Body of pancreas (tissue), 4 donors: ENCODE data around the gene MOK. TPM values are rescaled to one million over a fixed set of nuclear protein-coding genes. Genes with fewer than 3 reads are reported as not detected.

ENCODE experiments used
- ATAC-seq: fragments of 150-250 bp; one replicate; pipeline ENCODE4 v1.9.1; 2016
- DNase-seq, 4 donors: peaks; one replicate each; pipeline ENCODE4 v3.0.0-alpha.2; 2019
- H3K27ac ChIP-seq, 4 donors: fragments of 200-600 bp; sonication (generic); 1 replicate in 3 of 4; 2 replicates in 1 of 4; pipeline versions ENCODE4 v1.5.1 to v1.6.1; 2016 to 2019; ENCODE audit warnings: mild to moderate bottlenecking in 1 of 4, mixed read lengths in 1 of 4, moderate library complexity in 1 of 4
- H3K27me3 ChIP-seq, 2 donors: fragments of 200-600 bp; sonication (generic); one replicate each; pipeline ENCODE4 v1.6.0; 2016; ENCODE audit warnings: mild to moderate bottlenecking in 1 of 2
- H3K36me3 ChIP-seq, 2 donors: fragments of 200-600 bp; sonication (generic); replicated peaks in 1 of 2; 2 replicates each; pipeline ENCODE4 v1.5.1; 2016; ENCODE audit warnings: low read depth in 2 of 2; ENCODE audit not compliant: insufficient read depth in 1 of 2
- H3K4me1 ChIP-seq: fragments of 200-600 bp; sonication (generic); one replicate; pipeline ENCODE4 v1.6.0; 2016
- H3K4me3 ChIP-seq, 2 donors: fragments of 200-600 bp; sonication (generic); 1 replicate in 1 of 2; 2 replicates in 1 of 2; pipeline ENCODE4 v1.5.1; 2016 to 2019
- H3K9me3 ChIP-seq, 3 donors: fragments of 200-600 bp; sonication (generic); 1 replicate in 2 of 3; 2 replicates in 1 of 3; pipeline ENCODE4 v1.5.1; 2016
- POLR2A ChIP-seq, 3 donors: fragments of 450-650 bp; IDR thresholded peaks; one replicate each; pipeline ENCODE4 v1.6.1; 2016; ENCODE audit warnings: antibody characterized with exemption in 3 of 3, mild to moderate bottlenecking in 2 of 3
- WGBS, 2 donors: methylation state at CpG; one replicate each; pipeline ENCODE4 v1.1.5; 2017; 5-methylcytosine and 5-hydroxymethylcytosine counted together
- intact Hi-C: fragments of 100-400 bp; cut with DNase I; formaldehyde crosslinking; loops from one replicate; pipeline ENCODE4 v1.15.1; 2023
- total RNA-seq, 2 donors: library from RNA; depleted of rRNA; stranded (reverse); fragments of >200 nt; gene quantifications; one replicate each; pipeline ENCODE4 v1.1.0, GENCODE V29; 2016
- TF ChIP-seq, protein P1 (sequence below), 7 experiments: fragments of 450-650 bp in 4 of 7; fragments of 200-600 bp in 3 of 7; sonication (generic) in 3 of 7; IDR thresholded peaks; one replicate each; pipeline ENCODE4 v1.5.1; 2016 to 2019; ENCODE audit warnings: antibody characterized with exemption in 7 of 7

MOK gene
- total RNA-seq, 2 donors from 2014 or later = 14.3 to 18.5 TPM

DNA sequence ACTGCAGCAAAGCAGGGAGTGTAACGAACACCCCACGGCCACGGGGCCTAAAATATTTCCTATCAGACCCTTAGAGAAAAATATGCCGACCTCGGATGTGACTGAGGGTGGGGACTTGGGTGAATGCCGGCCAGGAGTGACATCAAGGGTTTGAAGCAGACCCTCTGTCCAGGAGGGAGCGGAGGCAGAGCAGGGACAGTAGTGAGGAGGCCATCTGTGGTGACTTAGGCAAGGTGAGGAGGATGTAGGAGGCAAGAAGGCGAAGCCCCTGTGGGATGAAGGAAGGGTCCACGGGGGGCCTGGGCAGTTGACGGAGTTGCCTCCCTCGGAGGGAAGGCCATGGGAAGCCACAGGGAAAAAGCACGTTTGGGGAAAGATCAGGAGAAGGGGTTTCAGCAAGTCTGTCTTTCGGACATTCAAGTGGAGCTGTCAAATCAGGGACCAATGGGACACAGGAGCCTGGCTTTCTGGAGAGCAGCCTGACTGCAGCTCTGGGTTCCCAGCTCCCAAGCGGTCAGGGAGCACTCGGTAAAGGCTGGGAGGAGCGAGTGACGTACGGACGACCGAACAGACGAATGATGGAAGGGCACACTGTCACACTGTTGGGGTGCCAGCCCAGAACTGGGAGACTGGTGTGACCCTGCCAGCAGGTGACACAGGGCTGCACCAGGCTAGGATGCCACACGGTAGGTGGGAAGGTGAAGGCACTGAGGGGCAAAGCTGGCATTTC is 74.3 kb downstream of the MOK start:
- Histone ChIP-seq H3K4me1 (peaks cover 9% of the 10 kb centered on the region), H3K9me3 (no peaks in the 10 kb centered on the region), H3K4me3 (no peak overlapping the region), H3K27ac (no peak overlapping the region), H3K36me3 (no peaks in the 10 kb centered on the region), H3K27me3 (no peaks in the 10 kb centered on the region)
- ATAC-seq (no peak), DNase-seq (no peak)
- whole genome bisulfite sequencing, 2 donors = 83 to 85% methylated on average over 22 of the region's 22 CpGs
- intact Hi-C loops = no loop called here
- no peak for TF ChIP-seq POLR2A (IDR thresholded peaks at IDR 0.05)
- TF ChIP-seq, protein P1, sequence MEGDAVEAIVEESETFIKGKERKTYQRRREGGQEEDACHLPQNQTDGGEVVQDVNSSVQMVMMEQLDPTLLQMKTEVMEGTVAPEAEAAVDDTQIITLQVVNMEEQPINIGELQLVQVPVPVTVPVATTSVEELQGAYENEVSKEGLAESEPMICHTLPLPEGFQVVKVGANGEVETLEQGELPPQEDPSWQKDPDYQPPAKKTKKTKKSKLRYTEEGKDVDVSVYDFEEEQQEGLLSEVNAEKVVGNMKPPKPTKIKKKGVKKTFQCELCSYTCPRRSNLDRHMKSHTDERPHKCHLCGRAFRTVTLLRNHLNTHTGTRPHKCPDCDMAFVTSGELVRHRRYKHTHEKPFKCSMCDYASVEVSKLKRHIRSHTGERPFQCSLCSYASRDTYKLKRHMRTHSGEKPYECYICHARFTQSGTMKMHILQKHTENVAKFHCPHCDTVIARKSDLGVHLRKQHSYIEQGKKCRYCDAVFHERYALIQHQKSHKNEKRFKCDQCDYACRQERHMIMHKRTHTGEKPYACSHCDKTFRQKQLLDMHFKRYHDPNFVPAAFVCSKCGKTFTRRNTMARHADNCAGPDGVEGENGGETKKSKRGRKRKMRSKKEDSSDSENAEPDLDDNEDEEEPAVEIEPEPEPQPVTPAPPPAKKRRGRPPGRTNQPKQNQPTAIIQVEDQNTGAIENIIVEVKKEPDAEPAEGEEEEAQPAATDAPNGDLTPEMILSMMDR (IDR thresholded peaks at IDR 0.05) = no peak

DNA sequence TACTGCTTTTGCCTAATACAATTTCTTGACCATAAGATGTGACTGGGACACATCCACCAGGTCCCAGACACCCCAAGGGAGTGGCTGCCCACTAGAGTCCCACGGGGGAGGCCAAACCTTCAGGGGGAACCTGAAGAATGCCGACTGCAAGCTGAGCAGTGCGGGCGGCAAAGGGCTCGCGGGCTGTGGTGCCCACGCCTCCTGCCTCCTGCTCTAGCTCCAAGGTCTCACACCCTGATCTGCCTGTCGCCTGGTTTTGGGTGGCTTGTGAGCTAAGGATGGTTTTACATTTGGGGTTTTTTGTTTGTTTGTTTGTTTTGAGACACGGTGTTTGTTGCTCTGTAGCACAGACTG is 75.2 kb downstream of the MOK start:
- intact Hi-C loops = no loop called here
- ATAC-seq (no peak), DNase-seq (no peak)
- Histone ChIP-seq H3K4me3 (no peak overlapping the region), H3K4me1 (no peaks in the 10 kb centered on the region), H3K27ac (no peak overlapping the region), H3K27me3 (no peaks in the 10 kb centered on the region), H3K36me3 (no peaks in the 10 kb centered on the region), H3K9me3 (no peaks in the 10 kb centered on the region)
- TF ChIP-seq, protein P1 (IDR thresholded peaks at IDR 0.05) = no peak
- TF ChIP-seq POLR2A (IDR thresholded peaks at IDR 0.05) = no peak
- WGBS, 2 donors = 82 to 85% methylated on average over 9 of the region's 9 CpGs

DNA sequence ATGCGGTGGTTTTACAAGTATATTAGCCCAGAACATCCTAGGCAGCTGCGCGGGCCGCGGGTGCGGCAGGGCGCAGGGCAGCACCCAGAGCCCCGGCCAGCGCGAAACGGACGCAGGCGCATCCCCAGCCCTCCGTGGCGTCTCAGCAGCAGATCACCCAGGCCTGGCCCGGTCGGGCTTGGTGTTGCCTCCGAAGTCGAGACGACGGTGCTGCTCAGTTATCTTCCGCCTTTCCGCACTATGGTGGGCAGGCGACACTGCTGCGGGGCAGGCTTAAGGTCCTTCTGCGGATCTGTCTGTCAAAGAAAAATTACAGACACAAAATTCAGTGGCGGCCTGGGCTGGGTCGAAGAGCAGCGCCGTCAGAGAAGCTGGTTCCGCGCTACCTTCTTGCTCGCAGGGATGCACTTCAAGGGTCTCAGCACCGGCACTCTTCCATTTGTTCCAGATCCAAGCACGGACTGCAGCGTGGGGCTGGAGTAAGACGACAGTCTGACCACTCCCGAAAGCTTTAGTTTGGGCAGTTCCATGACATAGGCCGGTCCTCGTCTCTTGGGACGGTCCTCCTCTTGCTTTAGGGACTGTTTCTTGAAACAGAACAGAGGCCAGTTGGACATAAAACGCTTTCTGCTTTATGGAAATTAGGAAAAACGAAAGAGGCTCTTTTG is 75.8 kb downstream of the MOK start:
- no peaks in the 10 kb centered on the region for H3K27me3 ChIP-seq
- no peak overlapping the region for H3K27ac ChIP-seq
- TF ChIP-seq POLR2A (IDR thresholded peaks at IDR 0.05) = no peak
- TF ChIP-seq, protein P1 (IDR thresholded peaks at IDR 0.05) = no peak
- no peaks in the 10 kb centered on the region for H3K4me1 ChIP-seq
- no peaks in the 10 kb centered on the region for H3K36me3 ChIP-seq
- H3K4me3 ChIP-seq = no peak overlapping the region
- WGBS, 2 donors = 93 to 94% methylated on average over 40 to 43 of the region's 43 CpGs
- H3K9me3 ChIP-seq = no peaks in the 10 kb centered on the region
- intact Hi-C loops = no loop called here
- DNase-seq = no peak
- no peak for ATAC-seq

DNA sequence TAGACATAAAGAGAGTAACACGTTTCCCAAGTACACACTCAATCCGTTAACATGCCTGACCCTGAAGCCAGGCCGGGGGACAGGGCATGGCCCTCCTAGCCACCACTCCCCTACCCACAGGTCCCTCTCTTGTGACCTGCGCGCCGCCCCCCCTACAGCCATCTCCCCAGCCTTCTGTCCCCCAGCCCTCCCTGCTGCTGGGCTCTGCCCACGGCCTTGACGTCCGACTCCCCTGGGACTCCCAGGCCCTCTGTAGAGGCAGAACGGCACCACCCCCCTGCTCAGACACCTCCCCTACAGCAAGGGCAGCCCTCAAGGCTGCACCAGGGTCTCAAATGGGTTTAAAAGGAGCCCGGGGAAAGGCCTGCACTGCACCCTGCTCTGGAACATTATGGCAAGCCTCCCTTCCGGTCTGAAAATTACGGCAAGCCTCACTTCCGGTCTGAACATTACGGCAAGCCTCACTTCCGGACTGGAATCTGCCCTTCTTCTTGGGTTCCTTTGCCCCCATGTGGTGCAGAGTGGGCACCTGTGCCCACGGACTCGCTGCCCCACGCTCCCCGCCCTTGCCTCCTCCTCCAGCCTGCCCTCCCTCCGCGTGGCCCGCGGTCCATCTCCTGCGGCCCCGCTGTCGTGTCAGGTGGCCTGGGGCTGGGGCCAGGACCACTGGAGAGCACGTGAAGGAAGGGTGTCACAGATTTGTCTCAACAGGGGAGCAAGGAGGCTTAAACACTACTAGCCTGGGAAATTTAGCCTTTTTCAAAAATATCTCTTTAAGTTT is 77.6 kb downstream of the MOK start:
- Histone ChIP-seq H3K27ac (no peak overlapping the region), H3K9me3 (no peaks in the 10 kb centered on the region), H3K4me1 (no peaks in the 10 kb centered on the region), H3K27me3 (no peaks in the 10 kb centered on the region), H3K36me3 (no peaks in the 10 kb centered on the region), H3K4me3 (no peak overlapping the region)
- ATAC-seq (no peak), DNase-seq (no peak)
- intact Hi-C loops = no loop called here
- TF ChIP-seq, protein P1 (IDR thresholded peaks at IDR 0.05) = no peak
- TF ChIP-seq POLR2A (IDR thresholded peaks at IDR 0.05) = no peak
- 79 to 80% methylated on average over 27 to 28 of the region's 28 CpGs for WGBS, 2 donors
